HepG2 (cell line): ENCODE results near the gene TST. TPM values are rescaled to one million over a fixed set of nuclear protein-coding genes. Genes with fewer than 3 reads are reported as not detected.

ENCODE experiments used
- ATAC-seq: fragments of 200-7000 bp; cut with Tn5 transposase; 3 replicates; pipeline ENCODE4 v1.9.1; 2020; ENCODE audit warnings: mild to moderate bottlenecking, moderate library complexity
- BruUV-seq: library from RNA; stranded (reverse); fragments of 400-500 nt; replicated peaks from 2 replicates; lab custom pipeline; 2021; lab: Mats Ljungman, UMichigan
- CTCF ChIA-PET: fragments of 300-600 bp; formaldehyde crosslinking; extraction: SDS; loops from one replicate; lab custom pipeline; 2021; ENCODE audit warnings: low total read pairs, inconsistent platforms, low intra/inter-chr PET ratio; lab: Yijun Ruan, JAX
- POLR2A ChIA-PET: fragments of 350-600 bp; sonication (Branson Sonifier 250); formaldehyde crosslinking; loops from one replicate; lab custom pipeline; 2020; ENCODE audit warnings: antibody characterized with exemption, inconsistent platforms; lab: Yijun Ruan, JAX
- DNase-seq: peaks from one replicate; pipeline ENCODE4 v3.0.0-alpha.2; 2015; ENCODE audit warnings: low spot score
- FAIRE-seq: peaks from 3 replicates; lab custom pipeline; 2011; peaks lifted over from hg19 to GRCh38; lab: Jason Lieb, UNC
- H2AFZ ChIP-seq: one replicate; pipeline ENCODE4 v1.6.1; 2011; ENCODE audit warnings: low read length, inconsistent platforms
- H3K27ac ChIP-seq: fragments of 300-600 bp; 3 replicates; pipeline ENCODE4 v1.8.0; 2011; ENCODE audit warnings: mixed run types, mild to moderate bottlenecking, mixed read lengths, low read length, inconsistent platforms; ENCODE audit not compliant: insufficient read depth; ENCODE audit errors: extremely low read length
- H3K27me3 ChIP-seq, 2 experiments: fragments of 200-600 bp in 1 of 2; 2 replicates in 1 of 2; 3 replicates in 1 of 2; pipeline versions ENCODE4 v1.6.0 to v1.8.0; 2011; ENCODE audit warnings: low read length in 2 of 2, mild to moderate bottlenecking in 2 of 2, moderate library complexity in 2 of 2, inconsistent platforms in 1 of 2; ENCODE audit not compliant: insufficient read depth in 2 of 2, control insufficient read depth in 1 of 2
- H3K36me3 ChIP-seq, 2 experiments: fragments of 200-600 bp in 1 of 2; replicated peaks in 1 of 2; 2 replicates in 1 of 2; 3 replicates in 1 of 2; pipeline versions ENCODE4 v1.5.1 to v1.8.0; 2011; ENCODE audit warnings: low read length in 2 of 2, inconsistent platforms in 1 of 2; ENCODE audit not compliant: insufficient read depth in 2 of 2, control insufficient read depth in 1 of 2
- H3K4me1 ChIP-seq: 2 replicates; pipeline ENCODE4 v1.5.1; 2012; ENCODE audit warnings: low read length, inconsistent platforms; ENCODE audit not compliant: insufficient read depth
- H3K4me2 ChIP-seq: 2 replicates; pipeline ENCODE4 v1.6.0; 2011; ENCODE audit warnings: low read depth, low read length, inconsistent platforms
- H3K4me3 ChIP-seq, 3 experiments: fragments of 200-600 bp in 1 of 3; sonication (generic), shearing (Covaris generic) in 1 of 3; replicated peaks in 1 of 3; 2 replicates each; pipeline ENCODE4 v1.5.1; 2011 to 2016; ENCODE audit warnings: low read length in 3 of 3, inconsistent platforms in 2 of 3, low read depth in 2 of 3, mild to moderate bottlenecking in 2 of 3, control low read depth in 1 of 3, mixed read lengths in 1 of 3; ENCODE audit not compliant: insufficient read depth in 1 of 3
- H3K79me2 ChIP-seq: one replicate; pipeline ENCODE4 v1.6.1; 2011; ENCODE audit warnings: low read length, inconsistent platforms; ENCODE audit not compliant: insufficient read depth
- H3K9ac ChIP-seq: 2 replicates; pipeline ENCODE4 v1.6.0; 2011; ENCODE audit warnings: mild to moderate bottlenecking, low read depth, low read length, inconsistent platforms; ENCODE audit not compliant: insufficient read depth
- H3K9me3 ChIP-seq: 2 replicates; pipeline ENCODE4 v1.5.1; 2012; ENCODE audit warnings: mild to moderate bottlenecking, low read length
- H4K20me1 ChIP-seq: 2 replicates; pipeline ENCODE4 v1.6.0; 2011; ENCODE audit warnings: inconsistent platforms, mild to moderate bottlenecking, low read length, moderate library complexity; ENCODE audit not compliant: insufficient read depth
- KDM3A ChIP-seq: IDR thresholded peaks from 2 replicates; pipeline ENCODE4 v1.6.1; 2018; ENCODE audit warnings: low read depth, missing compliant biosample characterization
- REPIN1 ChIP-seq: sonication (generic); formaldehyde crosslinking; IDR thresholded peaks from 2 replicates; pipeline ENCODE4 v1.8.0; 2022; ENCODE audit warnings: missing genetic modification reagents, low read depth, mild to moderate bottlenecking, borderline replicate concordance
- RXRB ChIP-seq: IDR thresholded peaks from 2 replicates; pipeline ENCODE4 v1.6.1; 2016; ENCODE audit warnings: borderline replicate concordance, missing genetic modification reagents, missing compliant biosample characterization
- ZFP82 ChIP-seq: sonication (generic); formaldehyde crosslinking; IDR thresholded peaks from 2 replicates; pipeline ENCODE4 v1.5.1; 2020; ENCODE audit warnings: mild to moderate bottlenecking, missing genetic modification reagents, borderline replicate concordance
- WGBS: methylation state at CpG from one replicate; pipeline ENCODE4 v1.1.6; 2017; ENCODE audit warnings: low lambda C conversion rate; 5-methylcytosine and 5-hydroxymethylcytosine counted together
- in situ Hi-C: cut with HindIII; loops from 2 replicates; pipeline ENCODE4 v1.10.0; 2017; ENCODE audit warnings: low pct_unique_long_range_greater_than_20kb; ENCODE audit not compliant: extremely low pct_ligation_motif_present
- intact Hi-C: fragments of 100-400 bp; cut with micrococcal nuclease; formaldehyde crosslinking; loops from one replicate; pipeline ENCODE4 v1.10.0; 2022; ENCODE audit not compliant: unreplicated experiment
- polyA plus RNA-seq, 8 experiments: library from polyadenylated mRNA; depleted of rRNA in 3 of 8; stranded (reverse) in 7 of 8; unstranded in 1 of 8; fragments of >200 nt; fragmentation: Illumina TruSeq in 4 of 8; extraction: Trizol in 4 of 8; gene quantifications; 2 replicates each; pipeline versions ENCODE4 v1.2.1 to v1.2.3, GENCODE V29; 2011 to 2016; ENCODE audit warnings: low read depth in 4 of 8, missing spikeins in 1 of 8, mixed read lengths in 1 of 8; ENCODE audit not compliant: insufficient read depth in 1 of 8
- total RNA-seq, 5 experiments: library from RNA; depleted of rRNA; stranded (reverse); fragments of >200 nt; fragmentation: Illumina TruSeq; extraction: Trizol; gene quantifications; 2 replicates each; pipeline ENCODE4 v1.2.3, GENCODE V29; 2016; ENCODE audit warnings: low read depth in 1 of 5
- TF ChIP-seq, protein P1 (sequence below): sonication (generic); formaldehyde crosslinking; IDR thresholded peaks from 2 replicates; pipeline ENCODE4 v1.9.0; 2021; ENCODE audit warnings: missing genetic modification reagents, borderline replicate concordance

The TST gene
- total and polyA plus RNA-seq, 2 of the 13 experiments (the other 11 are each of a cell fraction or from before 2014, with no cell fraction given): 44.6 to 63.6 TPM

DNA sequence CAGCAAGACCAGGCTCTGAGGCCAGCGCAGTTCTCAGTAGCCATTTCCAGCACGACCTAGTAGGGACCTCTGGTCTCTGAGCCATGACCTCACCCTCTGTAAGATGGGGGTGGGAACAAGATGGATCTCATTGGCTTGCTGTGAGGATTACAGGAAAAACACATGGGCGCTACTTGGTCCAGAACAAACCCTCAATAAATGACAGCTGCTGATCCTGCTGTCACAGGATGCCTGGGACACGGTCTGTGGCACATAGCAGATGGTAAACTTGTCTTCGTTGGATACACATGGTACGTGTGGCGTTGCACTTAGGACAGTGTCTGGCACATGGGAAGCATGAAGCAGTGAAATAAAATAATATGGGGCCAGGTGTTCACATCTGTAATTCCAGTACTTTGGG is 27.8 kb upstream of the TST start (continued):
- TF ChIP-seq, protein P1, sequence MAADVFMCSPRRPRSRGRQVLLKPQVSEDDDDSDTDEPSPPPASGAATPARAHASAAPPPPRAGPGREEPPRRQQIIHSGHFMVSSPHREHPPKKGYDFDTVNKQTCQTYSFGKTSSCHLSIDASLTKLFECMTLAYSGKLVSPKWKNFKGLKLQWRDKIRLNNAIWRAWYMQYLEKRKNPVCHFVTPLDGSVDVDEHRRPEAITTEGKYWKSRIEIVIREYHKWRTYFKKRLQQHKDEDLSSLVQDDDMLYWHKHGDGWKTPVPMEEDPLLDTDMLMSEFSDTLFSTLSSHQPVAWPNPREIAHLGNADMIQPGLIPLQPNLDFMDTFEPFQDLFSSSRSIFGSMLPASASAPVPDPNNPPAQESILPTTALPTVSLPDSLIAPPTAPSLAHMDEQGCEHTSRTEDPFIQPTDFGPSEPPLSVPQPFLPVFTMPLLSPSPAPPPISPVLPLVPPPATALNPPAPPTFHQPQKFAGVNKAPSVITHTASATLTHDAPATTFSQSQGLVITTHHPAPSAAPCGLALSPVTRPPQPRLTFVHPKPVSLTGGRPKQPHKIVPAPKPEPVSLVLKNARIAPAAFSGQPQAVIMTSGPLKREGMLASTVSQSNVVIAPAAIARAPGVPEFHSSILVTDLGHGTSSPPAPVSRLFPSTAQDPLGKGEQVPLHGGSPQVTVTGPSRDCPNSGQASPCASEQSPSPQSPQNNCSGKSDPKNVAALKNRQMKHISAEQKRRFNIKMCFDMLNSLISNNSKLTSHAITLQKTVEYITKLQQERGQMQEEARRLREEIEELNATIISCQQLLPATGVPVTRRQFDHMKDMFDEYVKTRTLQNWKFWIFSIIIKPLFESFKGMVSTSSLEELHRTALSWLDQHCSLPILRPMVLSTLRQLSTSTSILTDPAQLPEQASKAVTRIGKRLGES (CRISPR knock-in tag): no peak
- TF ChIP-seq REPIN1 (CRISPR knock-in tag) (no peak), RXRB (CRISPR knock-in tag) (no peak)

DNA sequence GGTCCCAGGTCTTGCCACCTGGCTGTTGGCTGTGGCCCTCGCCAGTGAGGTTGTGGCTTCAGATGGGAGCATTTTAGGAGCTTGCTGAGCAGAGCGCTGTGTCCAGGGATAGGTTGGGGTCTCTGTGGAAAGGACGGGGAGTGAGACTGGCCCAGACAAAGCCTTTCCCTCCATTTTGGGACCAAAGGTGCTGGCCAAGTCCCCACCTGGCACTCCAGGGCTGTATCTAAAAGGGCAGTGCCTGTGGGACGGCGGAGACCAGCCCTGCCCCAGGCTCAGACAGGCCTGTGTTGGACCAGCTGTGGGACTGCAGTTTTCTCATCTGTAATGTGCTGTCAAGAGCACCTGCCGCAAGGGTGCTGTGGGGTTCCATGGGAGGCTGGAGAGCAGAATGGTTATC is 27.3 kb upstream of the TST start:
- Histone ChIP-seq H3K4me1 (peaks cover 67% of the 10 kb centered on the region), H3K4me2 (no peak overlapping the region), H4K20me1 (no peaks in the 10 kb centered on the region), H3K79me2 (no peaks in the 10 kb centered on the region), H3K27ac (no peak overlapping the region), H3K27me3 (peaks cover 0 to 13% of the 10 kb centered on the region in 2 experiments; a peak in 2 of 5 replicates), H2AFZ (no peak overlapping the region), H3K36me3 (no peaks in the 10 kb centered on the region), H3K9me3 (no peaks in the 10 kb centered on the region), H3K4me3 (no peak overlapping the region), H3K9ac (no peak overlapping the region)
- WGBS: 81% methylated on average over 5 of the region's 6 CpGs
- no TSS peak for BruUV-seq
- ChIA-PET POLR2A (interaction anchor here (5.0 to 7.9 kb wide), 3 partner anchors 14 to 31 kb away, joined by 37 to 227 read pairs (median 141); partner anchors contain the start of genes MPST and TST), CTCF (interaction anchor here (1.7 kb wide), 1 partner anchor 31 kb away, joined by 4 read pairs; no protein-coding TSS in a partner anchor)
- no peak for FAIRE-seq
- in situ Hi-C loops (no loop called here), intact Hi-C loops (no loop called here)
- no peak for TF ChIP-seq KDM3A
- TF ChIP-seq ZFP82 (CRISPR knock-in tag): 0 out of 2 replicates have a peak, but pooled peaks have one; percentile 4
- no peak for DNase-seq
- ATAC-seq: no peak
